Suprapubic skin (tissue), 3 donors: ENCODE data around the gene ASCC2.

Experiments used
- POLR2AphosphoS5 ChIP-seq, 3 donors: sonication (generic); formaldehyde crosslinking; IDR thresholded peaks; one replicate each; pipeline ENCODE4 v1.6.1; 2017; ENCODE audit warnings: antibody characterized with exemption in 3 of 3
- TF ChIP-seq, protein P1 (sequence below), 2 donors: fragments of 200-600 bp in 1 of 2; fragments of 450-650 bp in 1 of 2; sonication (generic) in 1 of 2; IDR thresholded peaks; one replicate each; pipeline ENCODE4 v1.5.1; 2016 to 2019; ENCODE audit warnings: antibody characterized with exemption in 2 of 2, mild to moderate bottlenecking in 1 of 2, moderate library complexity in 1 of 2

DNA sequence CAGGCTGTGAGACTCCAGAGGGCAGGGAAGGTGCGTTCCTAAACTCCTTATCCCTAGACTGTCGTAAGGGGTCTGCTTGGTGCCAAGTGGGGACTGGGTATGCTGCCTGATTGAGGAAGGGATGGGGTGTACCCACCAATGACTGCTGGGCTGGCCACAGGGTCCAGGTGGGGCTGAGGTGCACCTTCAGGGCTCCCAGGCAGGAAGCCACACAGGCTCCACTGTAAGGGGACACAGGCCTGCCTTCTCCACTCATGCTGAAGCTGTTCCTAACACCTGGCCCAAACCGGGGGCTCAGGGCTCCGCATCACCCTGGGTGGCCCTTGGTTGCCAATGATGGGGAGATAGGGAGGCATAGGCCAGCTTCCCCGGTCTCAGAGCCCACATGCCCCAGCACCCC lies 97.9 kb downstream of the ASCC2 start:
- TF ChIP-seq POLR2AphosphoS5 (IDR thresholded peaks at IDR 0.05) = no peak
- TF ChIP-seq, protein P1, sequence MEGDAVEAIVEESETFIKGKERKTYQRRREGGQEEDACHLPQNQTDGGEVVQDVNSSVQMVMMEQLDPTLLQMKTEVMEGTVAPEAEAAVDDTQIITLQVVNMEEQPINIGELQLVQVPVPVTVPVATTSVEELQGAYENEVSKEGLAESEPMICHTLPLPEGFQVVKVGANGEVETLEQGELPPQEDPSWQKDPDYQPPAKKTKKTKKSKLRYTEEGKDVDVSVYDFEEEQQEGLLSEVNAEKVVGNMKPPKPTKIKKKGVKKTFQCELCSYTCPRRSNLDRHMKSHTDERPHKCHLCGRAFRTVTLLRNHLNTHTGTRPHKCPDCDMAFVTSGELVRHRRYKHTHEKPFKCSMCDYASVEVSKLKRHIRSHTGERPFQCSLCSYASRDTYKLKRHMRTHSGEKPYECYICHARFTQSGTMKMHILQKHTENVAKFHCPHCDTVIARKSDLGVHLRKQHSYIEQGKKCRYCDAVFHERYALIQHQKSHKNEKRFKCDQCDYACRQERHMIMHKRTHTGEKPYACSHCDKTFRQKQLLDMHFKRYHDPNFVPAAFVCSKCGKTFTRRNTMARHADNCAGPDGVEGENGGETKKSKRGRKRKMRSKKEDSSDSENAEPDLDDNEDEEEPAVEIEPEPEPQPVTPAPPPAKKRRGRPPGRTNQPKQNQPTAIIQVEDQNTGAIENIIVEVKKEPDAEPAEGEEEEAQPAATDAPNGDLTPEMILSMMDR (IDR thresholded peaks at IDR 0.05) = no peak
